ENCODE data around the gene LPIN2.

LPIN2 gene

DNA sequence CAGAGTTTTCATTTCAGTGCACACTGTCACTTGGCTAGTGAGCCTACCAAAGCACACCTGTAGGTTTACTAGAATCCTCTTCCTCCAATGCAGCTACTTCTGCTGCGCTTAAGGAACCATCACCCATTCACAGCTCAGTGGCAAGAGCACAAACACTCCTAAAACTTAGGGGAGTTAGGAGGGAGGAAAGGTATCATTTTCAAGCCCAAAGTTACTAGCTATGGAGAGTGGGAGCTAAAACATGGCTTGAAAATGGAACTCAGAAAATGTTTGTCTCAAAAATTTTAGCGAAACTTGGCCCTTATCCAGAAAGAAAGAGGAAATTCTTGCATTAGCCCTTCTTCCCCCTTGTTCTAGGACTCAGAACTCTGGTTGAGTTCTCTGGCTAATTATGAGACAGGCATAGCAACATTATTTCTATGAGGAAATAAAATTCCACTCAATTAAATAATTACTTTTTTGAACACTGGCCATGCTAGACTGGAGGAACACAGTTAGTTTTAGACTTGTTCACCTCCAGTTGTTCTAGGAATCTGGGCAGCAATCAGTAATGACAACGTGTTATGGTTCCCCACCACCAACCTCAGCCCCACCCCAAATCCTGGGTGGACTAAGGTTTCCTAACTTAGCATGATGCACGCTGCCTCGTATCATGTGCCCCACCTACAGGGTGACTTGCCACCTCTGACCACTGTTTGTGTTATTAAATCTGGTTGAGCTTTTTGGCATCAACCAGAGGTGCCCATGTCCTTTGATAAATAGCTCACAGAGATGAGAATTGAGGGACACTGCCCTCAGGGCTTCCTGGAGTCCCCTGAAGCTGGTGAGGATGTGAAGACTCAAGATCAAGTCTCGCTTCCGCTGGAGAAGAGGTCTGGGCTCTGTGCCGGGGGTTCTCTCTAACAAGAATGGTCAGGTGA lies 32.8 kb downstream of the LPIN2 start:
- DNase-seq = no peak

DNA sequence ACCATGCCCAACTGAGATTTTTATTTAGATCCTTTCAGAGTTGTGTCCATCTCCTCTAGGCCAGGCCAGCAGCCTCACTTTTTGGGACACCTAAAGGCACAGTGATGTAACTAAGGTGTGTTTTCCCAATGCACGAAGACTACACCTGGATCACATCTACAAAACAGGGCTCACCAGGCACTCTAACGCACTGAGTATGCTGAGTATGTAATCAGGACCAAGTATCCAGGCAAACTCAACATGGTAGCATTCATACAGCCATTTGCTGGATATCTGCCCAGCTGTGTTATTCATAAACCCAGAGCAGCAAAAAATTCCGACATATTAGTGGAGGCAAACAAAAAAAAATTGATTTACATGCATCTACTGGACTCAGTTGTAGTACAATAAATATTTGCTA lies 33.8 kb downstream of the LPIN2 start:
- no peak for DNase-seq

DNA sequence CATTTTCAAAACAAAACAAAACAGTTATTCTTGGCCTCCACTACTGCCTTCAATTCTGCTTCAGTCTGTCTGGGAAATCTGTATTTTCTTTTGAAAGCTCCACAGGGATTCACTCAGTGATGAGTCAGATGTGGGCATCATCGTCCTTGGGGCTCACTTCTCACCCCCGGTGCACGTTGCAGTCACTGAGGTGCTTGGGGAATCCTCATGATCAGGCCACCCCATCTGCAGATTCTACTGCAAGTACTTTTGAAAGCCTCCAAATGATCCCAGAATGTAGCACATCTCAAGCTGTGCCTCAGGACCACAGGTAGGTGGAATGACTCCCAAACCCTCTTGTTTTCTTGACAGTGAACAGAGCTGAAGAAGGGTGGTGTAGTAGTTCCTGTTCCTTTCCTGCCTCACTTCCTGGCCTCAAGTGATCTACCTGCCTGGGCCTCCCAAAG lies 34.3 kb downstream of the LPIN2 start:
- DNase-seq = no peak

DNA sequence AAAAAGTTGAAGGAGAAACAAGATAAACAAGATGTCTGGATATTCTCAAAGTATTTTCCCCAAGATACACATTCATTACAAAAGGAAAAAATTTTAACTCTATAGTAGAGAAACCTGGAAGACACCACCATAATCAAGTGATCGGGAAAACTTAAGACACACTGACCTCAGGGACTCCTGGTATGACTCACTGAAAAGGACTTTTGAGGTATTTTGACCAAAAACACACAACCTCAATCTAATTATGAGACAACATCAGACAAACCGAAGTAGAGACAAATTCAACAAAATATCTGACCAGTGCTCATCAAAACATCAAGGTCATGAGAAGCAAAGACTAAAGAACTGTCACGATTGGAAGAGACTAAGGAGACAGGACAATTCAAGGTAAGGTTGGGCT lies 34.7 kb downstream of the LPIN2 start:
- DNase-seq = no peak

DNA sequence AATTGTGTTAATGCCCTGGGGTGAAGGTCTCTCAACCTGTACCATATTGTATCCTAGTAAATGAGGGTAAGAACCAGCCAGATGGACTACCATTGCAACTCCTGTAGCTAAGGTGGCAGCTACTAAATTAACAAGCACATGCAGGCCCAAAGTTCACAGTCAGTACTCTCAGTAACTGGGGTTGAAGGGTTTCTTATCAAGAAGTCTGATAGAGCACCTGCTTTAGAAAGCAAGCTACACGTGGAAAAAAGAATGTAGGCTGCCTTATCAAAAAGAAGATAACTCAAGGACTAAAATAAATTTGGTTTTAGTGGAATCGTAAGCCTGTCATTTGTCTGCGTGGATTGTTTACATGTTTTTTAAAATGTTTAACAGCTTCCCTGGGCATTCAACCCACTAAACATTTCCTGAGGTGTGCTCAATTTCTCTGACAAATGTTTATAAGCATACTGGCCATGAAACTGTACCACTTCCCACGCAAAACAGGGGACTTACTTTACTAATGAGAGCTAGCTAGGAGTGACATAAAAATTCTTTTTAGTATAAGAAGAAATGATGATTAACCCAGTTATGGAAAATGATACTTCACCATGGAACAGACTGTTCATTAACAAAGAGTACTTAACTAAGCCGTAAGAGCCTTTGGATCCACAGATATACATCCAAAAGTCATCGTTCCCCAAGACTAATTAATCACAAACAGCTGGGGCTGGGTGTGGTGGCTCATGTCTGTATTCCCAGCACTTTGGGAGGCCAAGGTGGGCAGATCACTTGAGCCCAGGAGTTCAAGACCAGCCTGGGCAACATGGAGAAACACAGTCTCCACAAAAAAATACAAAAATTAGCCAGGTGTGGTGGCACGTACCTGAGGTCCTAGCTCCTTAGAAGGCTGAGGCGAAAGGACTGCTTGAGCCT lies 36.5 kb downstream of the LPIN2 start:
- no peak for DNase-seq

DNA sequence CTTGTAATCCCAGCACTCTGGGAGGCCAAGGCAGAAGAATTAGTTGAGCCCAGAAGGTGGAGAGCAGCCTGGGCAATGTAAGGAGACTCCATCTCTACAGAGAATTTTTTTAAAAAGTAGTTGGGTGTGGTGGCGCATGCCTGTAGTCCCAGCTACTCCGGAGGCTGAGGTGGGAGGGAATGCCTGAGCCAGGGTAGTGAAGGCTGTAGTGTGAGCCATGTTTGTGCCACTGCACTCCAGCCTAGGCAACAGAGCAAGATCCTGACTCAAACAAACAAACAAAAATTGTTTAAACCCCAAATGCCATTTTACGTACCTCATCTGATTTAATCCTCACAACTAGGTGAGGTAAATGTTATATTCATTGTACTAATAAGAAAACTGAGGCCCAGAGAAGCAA lies 38.2 kb downstream of the LPIN2 start:
- no peak for DNase-seq

DNA sequence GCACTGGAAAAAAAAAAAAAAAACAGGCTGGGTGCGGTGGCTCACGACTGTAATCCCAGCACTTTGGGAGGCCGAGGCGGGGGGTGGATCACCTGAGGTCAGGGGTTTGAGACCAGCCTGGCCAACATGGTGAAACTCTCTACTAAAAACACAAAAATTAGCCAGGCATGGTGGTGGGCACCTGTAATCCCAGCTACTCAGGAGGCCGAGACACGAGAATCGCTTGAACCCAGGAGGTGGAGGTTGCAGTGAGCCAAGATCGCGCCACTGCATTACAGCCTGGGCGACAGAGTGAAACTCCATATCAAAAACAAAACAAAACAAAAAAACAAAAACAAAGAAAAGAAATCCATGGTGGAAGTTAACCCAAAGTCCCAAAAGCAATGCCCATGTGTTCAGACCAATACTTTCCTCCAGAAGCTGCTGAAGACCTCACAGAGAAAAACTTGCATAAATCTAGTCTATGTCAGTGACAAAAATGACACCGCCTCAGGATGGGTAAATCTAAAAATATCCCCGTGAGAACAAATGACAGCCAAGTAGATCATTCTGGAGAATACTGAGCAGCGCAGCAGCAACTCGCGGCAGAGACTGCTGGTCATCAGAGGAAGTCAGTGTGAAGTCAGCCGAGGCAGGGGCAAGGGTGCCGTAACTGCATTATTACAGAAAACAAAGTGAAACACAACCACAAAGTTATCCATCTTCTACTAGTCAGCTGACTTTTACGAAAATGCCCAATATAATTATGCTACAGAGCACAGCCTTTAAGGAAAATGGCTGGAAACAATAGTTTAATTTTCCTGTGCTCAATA lies 41.0 kb downstream of the LPIN2 start:
- DNase-seq = no peak

DNA sequence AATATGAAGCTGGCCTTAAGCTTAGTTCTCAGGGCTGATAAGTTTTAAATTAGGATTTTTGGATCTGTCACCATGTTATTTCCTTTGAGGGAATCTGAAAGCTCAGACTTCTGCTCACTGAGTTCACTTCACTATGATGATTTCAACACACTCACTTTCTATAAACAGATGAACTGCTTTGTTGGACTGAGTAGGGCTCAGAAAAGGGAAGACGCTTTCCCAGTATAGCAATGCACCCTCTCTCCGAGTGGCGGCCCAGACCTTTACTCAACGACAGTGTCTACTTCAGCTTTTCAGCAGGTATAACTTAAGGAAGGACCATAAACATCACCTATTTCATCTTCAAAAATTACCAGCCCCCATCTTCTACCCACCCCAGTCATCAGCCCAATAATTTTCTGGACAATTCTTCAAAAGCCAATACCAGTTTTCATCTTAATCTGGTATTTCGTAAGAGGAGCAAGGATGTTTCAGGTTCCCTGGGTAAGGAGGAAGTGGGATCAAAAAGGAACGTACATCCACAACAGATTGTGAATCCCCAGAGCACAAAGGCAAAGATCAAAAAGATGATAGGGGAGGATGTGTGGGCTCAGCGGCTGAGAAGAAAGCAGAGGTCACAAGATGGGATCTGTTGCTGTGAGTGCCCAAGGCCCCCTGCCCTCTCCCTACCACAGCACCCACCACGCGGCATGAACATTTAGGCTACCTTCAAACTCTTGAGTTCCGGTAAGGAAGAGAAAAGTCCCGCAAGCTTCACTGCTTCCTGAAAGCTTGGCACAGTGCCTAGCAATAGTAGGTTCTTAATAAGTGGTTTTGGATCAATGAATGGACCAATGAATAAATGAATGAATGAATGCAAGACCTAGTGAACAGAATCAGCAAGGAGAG lies 41.9 kb downstream of the LPIN2 start:
- DNase-seq = no peak

DNA sequence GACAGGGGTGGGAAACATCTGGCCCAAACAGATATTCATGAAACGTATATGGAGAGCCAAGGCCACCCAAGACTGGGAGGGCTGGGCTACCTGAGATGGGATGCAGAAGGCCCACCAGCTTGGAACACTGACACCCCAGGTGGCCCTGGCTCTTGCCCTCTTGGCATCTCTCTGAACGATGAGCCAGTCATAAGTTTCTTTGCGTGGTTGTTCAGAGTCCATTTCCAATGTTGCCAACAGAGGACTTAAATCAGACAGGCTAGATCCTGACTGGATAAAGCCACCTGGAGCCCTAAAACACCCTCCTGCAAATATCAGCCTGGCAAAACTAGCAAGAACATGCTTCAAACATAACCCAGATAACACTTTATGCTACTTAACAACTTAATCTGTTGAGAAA lies 42.6 kb downstream of the LPIN2 start:
- no peak for DNase-seq

DNA sequence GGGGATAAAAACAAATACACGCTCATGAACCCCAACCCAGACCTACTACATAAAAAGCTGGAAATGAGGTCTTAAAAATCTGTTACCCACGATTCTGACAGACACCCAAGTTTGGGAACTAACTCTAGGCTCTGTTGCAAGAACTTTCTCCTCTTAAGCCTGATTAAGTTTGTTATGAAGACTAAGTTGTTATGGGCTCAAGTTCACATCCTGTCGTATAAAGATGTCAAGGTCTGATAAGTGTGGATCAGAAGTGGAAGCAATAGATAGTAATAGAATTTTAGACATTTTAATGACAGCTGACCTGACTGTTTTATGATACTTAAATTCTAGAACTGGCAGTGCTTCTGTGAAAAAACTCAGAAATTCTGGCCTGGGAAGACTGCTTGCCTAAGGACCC lies 43.2 kb downstream of the LPIN2 start:
- DNase-seq = no peak

DNA sequence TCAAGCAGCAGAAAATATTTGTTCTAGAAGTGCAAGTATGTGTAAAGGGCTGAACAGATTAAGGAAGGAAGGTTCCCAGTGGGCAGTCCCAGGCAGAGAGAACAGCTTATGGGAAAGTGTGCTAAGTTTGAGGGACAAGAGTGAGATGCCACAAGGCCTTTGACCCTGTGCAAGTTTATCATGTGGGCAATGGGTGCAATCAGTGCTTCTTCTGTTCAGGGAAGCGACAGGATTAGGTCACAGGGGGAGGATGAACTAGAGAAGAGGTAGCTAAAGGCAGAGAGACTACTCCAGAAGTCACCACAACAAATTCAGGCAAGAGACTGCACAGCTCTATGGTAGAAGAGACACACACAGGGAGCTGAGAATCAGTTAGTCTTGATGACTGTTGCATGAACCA lies 44.3 kb downstream of the LPIN2 start:
- no peak for DNase-seq

DNA sequence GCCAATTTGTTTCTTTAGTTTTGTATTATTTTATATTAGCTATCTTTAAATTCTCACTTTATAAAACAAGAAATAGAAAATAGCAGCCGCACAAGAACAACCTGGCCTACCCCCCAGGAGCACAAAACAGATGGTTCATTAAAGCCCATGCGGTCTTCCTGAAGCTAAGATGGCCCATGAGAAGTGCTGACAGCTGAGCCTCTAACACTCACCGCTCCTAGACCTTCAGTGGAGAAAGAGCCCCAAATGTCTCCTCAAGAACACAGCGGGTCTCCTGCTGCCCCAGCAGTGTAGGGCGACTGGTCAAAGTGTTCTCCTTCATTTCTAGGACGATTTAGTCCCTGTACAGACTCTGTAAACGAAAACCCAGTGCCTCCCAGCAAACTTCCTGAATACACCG lies 45.1 kb downstream of the LPIN2 start:
- DNase-seq = no peak

DNA sequence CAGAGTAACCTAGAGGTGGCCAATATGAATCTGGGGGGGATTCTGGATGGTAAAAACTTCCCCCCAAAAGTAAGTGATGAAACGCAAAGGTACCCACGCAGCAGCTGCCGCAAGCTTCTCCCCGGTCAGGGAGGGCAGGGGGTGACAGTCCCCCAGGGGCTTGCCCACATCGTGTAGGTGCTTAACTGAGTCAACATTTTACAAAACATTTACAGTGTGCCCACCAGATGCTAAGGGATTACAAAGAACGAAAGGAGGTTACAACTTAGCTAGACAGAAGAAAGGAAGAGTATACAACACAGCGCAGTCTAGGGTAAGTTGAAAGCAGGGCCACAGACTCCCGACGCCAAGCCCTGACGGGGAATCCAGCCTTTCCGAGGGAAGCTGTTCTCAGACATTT lies 45.6 kb downstream of the LPIN2 start:
- DNase-seq = no peak

DNA sequence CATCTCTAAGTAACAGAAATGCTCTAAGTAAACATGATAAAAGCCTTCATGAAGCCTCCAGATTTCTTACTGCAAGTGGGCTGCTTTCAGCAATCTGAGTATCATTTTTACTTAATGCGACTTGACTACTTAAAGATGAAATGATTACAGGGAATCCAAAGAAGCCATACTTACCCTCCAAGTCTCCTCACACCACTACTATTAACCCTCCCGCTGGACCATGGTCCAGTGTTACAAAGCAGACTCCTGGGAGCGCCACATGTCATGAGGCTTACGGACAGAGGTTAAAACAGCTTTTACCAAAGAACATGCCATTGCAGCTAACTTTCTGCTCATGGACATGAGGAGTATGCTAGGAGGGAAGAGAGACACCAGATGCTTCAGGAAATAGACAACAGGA lies 46.4 kb downstream of the LPIN2 start:
- peak; percentile 14 for DNase-seq

DNA sequence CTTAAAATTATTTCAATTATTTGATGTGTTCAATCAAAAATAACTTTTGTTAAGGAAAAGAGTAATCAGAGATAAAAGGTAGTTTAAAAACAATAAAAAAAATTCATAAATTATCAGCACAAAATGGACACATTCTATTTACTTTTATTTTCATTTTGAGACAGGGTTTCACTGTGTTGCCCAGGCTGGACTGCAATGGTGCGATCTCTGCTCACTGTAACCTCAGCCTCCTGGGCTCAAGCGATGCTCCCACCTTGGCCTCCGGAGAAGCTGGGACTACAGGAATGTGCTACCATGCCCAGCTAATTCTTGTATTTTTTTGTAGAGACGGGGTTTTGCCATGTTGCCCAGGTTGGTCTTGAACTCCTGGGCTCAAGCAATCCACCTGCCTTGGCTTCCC lies 47.1 kb downstream of the LPIN2 start:
- no peak for DNase-seq

DNA sequence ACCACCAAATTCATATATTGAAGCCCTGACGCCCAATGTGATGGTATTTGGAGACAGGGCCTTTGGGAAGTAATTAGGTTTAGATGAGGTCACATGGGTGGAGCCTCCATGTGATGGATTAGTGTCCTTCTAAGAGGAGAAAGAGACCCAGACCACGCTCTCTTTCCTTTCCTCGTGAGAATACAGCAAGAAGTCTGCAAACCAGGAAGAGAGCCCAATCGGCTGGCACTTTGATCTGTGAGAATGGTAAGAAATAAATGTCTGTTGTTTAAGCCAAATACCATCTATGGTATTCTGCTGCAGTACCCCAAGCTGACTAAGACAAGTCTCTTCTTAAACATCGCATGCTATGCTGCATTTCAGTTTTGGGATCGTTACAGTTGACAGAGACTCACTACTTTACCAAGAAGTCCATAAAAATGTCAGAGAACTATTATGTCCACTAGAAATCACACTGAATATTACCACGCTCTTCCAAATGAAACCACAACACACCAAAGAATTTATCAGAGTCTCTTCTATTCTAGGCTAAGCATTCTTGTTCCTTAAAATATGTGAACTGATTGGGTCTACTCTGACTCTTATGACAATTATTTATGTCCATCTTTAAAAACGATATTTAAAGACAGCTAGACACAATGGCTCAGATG lies 48.5 kb downstream of the LPIN2 start:
- DNase-seq = no peak

All from NCI-H2227 treated with DMSO at 0.1 percent for 48 hours (cell line).